ENCODE data around the gene FBL.

The FBL gene

DNA sequence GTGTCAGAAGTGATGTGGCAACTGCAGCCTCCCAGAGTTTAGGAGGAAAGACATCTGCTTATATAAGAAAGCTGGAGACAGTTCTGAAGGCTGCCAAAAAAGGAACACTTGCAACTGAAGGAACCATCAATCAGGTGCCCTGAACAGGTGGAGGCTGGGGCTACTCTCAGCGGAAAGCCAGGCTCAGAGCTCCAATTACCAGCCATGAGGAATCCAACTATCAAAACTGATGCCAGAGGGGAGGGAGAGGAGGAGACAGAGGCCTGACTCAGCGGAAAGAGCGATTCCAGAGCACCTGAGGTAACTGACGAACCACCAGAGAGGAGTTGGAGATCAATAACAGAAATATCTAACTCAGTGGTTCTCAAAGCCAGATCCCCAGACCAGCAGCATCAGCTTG, 43.2 kb downstream of the FBL start:
- in situ Hi-C loops (cut with HindIII; ENCODE audit: low sequenced_read_pairs) = no loop called here

DNA sequence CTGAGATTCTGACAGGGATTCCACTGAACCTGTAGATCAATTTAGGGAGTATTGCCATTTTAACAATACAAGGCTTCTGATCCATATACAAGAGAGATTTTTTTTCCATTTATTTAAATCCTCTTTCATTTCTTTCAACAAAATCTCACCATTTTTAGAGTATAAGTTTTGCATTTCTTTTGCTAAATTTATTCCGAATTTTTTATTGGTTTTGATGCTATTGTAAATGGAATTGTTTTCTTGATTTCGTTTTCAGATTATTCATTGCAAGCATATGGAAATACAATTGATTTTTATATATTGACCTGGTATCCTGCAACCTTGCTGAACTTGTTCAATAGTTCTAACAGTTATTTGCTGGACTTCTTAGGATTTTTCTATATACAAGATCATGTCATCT, 49.1 kb downstream of the FBL start:
- in situ Hi-C loops (cut with HindIII; ENCODE audit: low sequenced_read_pairs) = loop anchor here (25.0 kb wide), 1 partner anchor 140 kb away; the partner anchor contains the start of gene FCGBP

DNA sequence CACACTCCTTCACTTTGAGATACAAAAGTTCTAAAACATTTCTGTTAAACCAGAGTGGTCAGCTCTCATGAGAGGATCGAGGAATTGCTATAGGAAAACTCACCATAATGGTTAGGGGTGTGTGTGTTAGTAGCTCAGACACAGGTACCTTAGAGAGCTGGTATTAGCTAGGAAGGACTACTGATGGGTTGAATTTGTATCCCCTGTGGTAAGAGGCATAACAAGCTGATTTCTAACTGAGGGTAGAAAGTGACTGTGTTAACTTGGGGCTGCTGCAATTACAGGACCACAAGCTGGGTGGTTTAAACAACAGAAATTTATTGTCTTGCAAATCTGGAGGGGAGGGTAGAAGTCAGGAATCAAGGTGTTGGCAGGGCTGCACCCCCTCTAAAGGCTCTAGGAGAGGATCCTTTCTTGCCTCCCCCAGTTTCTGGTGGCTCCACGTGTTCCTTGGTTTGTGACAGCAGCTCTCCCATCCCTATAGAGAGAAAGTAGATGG, 50.1 kb downstream of the FBL start:
- in situ Hi-C loops (cut with HindIII; ENCODE audit: low sequenced_read_pairs) = loop anchor here (25.0 kb wide), 1 partner anchor 141 kb away; the partner anchor contains the start of gene FCGBP

DNA sequence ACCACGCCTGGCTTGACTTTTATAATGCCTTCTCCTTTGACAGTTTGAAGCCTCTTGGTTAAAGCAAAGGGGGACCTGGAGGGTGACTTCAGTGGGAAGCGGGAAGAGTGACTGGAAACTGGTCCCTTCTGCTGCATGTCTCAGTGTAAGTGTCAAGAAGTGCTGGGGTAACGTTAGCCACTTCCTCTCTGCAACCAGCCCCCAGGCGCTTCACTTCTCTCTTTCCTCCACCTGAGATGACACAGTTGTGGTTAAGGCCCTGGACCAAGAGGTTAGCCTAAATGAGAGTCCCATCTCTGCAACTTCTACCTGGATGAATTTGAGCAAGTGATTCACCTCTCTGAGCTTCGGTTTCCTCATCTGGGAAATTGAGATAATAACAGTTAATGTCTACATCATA, 51.2 kb downstream of the FBL start:
- in situ Hi-C loops (cut with HindIII; ENCODE audit: low sequenced_read_pairs) = loop anchor here (25.0 kb wide), 1 partner anchor 142 kb away; the partner anchor contains the start of gene FCGBP

DNA sequence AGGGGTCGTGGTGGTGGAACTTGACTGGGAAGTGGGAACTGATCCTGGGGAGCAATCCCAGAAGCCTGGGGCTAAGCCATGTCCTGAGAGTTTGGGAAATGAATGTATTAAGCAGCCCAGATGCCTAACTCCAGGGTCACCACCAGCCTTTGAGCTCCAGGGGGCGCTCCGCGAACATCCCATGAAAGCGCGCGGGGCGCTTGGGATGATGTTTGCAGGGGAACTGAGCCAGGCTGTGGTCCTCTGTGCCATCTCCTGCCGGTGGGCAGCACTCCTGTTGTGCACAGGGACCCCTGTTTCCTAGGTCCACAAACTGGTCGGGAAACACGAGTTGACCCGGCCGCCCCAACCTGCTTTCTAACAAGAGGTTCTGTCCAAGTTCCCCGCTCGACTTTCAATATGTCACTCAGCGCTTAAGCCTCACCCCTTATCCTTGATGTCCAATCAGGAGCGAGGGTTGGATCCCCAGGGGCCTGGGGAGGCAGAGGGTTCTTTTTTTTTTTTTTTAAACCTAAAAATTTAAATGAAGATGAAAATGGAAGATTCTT, 53.1 kb downstream of the FBL start:
- in situ Hi-C loops (cut with HindIII; ENCODE audit: low sequenced_read_pairs) = loop anchor here (25.0 kb wide), 1 partner anchor 144 kb away; the partner anchor contains the start of gene FCGBP

DNA sequence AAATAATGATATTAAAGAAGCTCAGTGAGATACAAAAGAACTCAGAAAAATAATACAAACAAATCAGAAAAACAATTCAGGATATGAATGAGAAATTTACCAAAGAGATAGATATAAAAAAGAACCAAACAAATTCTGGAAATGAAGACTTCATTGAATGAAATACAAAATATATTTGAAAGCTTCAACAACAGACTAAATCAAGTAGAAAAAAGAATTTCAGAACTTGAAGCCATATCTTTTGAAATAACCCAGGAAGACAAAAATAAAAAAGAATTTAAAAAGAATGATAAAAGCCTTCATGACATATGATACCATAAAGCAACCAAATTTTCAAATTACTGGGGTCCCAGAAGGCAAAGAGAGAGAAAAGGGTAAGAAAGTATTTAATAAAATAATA, 57.9 kb downstream of the FBL start:
- in situ Hi-C loops (cut with HindIII; ENCODE audit: low sequenced_read_pairs) = loop anchor here (10.0 to 25.0 kb wide), 2 partner anchors 57 to 149 kb away; partner anchors contain the start of genes FBL and FCGBP

All from endothelial cell of hepatic sinusoid (primary cell).